PC-9 (cell line): ENCODE results near the gene DIPK1B.

Source experiments
- EZH2 ChIP-seq: fragments of 200-600 bp; sonication (generic); IDR thresholded peaks from 2 replicates; pipeline ENCODE4 v1.8.0; 2017; ENCODE audit warnings: antibody characterized with exemption, low read depth
- TF ChIP-seq, protein P1 (sequence below): fragments of 200-600 bp; sonication (generic); conservative IDR thresholded peaks from 2 replicates; pipeline ENCODE4 v1.6.1; 2017; ENCODE audit warnings: mixed run types, antibody characterized with exemption, mild to moderate bottlenecking, moderate library complexity

GRCh38 chr9:136762221-136762691 lies 49.9 kb downstream of the DIPK1B start:
- TF ChIP-seq, protein P1, sequence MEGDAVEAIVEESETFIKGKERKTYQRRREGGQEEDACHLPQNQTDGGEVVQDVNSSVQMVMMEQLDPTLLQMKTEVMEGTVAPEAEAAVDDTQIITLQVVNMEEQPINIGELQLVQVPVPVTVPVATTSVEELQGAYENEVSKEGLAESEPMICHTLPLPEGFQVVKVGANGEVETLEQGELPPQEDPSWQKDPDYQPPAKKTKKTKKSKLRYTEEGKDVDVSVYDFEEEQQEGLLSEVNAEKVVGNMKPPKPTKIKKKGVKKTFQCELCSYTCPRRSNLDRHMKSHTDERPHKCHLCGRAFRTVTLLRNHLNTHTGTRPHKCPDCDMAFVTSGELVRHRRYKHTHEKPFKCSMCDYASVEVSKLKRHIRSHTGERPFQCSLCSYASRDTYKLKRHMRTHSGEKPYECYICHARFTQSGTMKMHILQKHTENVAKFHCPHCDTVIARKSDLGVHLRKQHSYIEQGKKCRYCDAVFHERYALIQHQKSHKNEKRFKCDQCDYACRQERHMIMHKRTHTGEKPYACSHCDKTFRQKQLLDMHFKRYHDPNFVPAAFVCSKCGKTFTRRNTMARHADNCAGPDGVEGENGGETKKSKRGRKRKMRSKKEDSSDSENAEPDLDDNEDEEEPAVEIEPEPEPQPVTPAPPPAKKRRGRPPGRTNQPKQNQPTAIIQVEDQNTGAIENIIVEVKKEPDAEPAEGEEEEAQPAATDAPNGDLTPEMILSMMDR = no peak
- TF ChIP-seq EZH2 = no peak
